Measurements from ENCODE around the gene NELL1.

NELL1 gene

DNA sequence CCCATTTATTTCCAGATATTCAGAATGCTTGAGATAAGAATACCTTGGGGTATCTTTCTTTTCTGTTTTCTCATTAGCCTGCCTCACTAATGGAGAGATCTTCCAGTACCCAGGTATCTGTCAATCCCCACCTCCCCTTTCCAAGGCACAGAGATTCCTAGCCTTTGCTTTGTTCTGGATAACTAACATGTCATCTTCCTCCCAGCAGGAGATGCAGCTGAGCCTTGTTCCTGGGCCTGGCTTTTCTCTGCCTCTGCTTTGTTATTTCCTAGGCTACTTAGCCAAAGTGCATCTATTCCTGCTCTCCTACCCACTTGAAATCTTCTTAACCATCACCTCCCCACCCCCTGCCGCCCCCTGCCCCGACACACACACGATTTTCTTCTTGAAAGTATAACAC lies 297.1 kb downstream of the NELL1 start:
- no peak for DNase-seq (ENCODE audit: low spot score)

DNA sequence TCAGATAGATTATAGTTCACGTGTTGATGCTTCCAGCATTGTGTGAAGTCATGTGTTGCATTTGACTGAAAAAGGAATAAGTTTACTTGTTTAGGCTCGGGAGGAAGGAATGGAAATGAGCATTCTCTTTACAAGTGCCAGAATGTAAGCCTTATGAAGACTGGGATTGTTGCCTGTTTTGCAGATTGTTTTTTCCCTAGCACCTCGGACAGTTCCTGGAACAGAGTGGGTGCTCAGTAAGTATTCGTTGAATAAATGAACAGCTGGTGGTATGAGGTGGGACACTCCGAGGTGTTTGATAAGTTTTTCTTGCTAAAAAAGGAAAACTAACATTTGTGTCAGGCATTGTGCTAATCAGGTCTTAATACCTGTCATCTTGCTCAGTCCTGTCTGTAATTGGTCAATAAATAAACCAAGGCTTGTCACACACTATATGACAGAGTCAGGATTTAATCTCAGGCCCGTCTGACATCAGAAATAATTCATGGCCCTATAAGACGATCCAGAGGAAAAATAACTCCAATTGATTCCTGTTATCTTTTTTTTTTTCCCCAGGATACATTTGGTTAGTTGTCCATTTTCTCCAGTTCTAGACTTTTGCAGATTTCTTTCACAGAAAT lies 304.7 kb downstream of the NELL1 start:
- no peak for DNase-seq (ENCODE audit: low spot score)

DNA sequence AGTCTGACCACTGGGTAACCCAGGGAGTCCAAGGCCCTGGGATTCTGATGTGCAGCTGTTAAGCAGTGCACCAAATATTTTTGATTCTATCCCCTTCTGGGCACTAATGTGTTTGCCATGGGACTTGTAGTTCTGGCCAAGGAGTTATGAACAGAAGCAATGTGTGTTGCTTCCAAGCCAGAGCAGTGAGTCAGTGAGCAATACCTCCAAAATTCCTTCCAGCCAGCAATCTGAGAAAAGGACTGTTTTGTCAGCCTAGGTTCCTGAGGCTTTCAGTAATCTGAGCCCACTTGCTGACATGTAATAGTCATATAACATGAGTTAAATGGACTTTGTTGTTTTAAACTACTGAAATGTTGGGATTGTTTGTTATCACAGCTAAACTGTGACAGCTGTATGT lies 311.4 kb downstream of the NELL1 start:
- DNase-seq (ENCODE audit: low spot score) = no peak

DNA sequence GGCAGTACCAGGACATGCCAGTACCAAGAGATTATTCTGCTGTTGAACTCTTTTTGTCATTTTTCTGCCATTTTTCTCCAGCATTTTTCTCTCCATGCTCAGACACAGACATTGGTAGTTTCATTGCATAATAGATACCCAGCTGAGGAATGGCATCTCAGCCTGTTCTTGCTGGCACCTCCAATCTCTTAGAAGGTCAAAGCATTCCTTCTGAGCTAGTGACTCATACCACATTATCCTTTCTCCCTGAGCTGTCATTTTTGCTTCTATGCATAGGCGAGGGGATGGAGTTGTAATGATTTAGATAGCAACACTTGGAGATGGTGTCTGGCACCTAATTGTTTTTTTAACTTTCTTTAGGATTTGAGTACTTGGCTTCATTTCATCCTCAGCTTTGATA lies 321.1 kb downstream of the NELL1 start:
- DNase-seq (ENCODE audit: low spot score) = no peak

DNA sequence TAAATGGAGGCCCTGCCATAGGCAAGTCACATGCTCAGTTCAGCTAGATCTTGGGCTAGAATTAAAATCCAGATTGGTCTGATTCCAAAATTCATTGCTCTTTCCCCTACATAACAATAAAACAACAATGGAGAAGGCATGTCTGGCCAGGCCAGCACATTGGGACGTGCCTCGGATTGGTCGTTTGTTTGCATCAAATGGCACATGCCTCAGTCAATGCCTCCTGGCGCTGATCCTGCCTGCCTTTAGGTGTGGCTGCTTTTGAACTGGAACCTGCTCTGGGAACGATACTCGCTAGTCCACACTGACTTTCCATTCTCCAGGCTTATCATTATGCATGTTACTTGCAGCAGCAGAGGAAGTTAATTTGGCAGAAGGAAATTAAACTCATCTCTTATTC lies 322.1 kb downstream of the NELL1 start:
- DNase-seq (ENCODE audit: low spot score) = no peak

DNA sequence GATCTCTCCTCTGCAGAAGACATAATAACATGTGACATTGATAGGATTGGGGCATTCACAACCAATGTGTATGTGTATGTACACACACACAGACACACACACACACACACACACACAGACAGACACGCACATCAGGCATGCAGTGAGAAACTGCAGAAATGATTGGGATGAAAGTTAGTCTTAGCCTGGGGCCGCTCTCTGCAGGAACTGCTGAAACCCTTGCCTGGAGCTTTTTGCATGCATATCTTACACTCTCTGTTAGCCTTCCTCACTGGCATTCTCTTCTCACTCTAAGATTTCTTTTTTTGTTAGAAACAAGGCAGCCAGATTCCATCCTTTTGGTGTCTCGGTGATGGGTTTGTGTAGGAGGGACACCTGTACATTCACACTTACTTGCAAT lies 337.9 kb downstream of the NELL1 start:
- DNase-seq (ENCODE audit: low spot score) = no peak

DNA sequence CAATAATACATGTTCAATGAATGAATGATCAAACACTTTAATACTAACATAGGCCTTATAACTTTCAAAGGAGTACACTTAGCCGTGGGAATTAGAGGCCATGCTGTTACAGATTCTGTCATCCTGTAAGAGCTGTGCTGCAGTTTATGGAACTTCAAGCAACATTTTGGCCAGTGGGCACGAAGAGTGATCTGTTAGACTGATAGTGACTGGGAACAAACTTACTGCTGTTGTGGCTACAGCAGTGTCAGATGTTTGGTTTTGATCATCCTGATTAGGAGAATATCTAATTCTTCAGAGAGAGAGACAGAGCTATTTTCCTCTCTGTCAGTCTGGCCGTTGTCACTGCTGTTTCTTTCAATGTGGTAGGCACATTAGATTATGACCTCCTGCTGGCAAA lies 348.9 kb downstream of the NELL1 start:
- no peak for DNase-seq (ENCODE audit: low spot score)

DNA sequence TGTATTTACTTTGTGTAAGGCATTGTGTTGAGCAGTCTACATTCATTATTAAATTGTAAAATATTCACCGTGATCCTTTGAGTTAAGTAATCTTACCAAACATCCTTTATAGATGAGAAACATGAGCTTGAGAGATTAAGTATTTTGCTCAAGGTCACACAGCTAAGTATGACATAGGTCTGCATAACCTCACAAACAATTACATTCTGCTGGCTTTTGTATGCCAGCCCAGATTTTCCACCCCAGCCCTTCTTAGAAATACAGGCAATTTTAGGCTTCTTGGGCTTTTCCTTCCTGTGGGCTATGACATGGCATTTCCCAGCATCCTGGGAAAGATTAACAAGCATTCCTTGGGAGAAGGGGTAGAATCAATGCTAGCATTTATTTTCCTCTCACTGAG lies 357.3 kb downstream of the NELL1 start:
- DNase-seq (ENCODE audit: low spot score) = no peak

DNA sequence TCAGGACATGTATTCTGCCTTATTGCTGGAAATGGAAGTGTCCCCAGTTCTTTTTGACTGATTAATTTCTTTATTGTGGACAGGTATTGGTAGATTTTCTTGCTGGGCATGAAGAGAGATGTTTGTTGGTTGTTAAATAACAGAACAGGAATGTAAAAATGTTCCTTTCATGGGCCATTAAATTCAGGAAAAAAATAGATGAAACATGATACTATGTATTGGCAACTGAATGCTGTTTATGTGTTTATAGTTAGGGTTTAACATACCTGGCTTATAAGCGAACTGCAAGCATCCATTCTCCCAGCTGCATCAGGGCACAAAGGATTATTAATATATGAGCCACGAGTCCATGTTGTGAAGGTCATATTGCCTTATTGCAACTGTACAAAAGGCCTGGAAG lies 368.5 kb downstream of the NELL1 start:
- DNase-seq (ENCODE audit: low spot score) = no peak

DNA sequence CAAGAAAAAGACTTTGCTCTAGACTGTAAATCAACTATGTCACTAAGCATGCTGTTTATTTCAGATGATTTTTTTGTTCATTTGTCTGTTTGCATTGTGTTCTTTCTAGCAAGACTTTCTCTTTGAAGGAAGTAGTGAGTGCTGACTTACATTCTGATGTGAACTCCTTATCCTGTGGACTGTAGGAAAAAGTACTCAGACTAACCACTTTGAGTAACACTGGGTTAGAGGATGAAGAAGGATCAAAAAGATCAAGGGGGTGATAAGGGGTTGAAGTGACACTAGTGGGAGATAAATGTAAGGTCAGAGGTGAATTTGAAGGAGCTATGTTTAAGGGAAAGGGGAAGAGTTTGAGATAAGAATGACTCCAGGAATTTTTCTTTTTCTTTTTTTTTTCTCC lies 369.4 kb downstream of the NELL1 start:
- no peak for DNase-seq (ENCODE audit: low spot score)

DNA sequence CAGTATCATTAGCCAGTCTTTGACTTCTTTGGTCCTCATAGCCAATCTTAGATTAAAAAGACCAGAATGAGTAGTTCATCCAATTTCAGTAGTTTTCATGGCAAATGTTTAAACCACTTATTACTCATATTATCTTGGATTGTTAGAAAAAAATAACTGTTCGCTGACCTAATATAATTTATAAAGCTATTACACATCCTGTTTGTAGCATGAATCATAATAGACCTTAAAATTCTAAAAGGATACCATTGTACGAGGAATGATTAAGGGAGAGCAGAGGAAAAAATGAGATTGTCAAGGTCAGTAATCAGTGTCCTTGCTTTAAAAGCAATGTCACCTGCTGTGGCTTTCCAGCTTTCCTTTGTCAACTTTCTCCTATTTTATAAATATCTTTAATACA lies 371.2 kb downstream of the NELL1 start:
- DNase-seq (ENCODE audit: low spot score) = no peak

DNA sequence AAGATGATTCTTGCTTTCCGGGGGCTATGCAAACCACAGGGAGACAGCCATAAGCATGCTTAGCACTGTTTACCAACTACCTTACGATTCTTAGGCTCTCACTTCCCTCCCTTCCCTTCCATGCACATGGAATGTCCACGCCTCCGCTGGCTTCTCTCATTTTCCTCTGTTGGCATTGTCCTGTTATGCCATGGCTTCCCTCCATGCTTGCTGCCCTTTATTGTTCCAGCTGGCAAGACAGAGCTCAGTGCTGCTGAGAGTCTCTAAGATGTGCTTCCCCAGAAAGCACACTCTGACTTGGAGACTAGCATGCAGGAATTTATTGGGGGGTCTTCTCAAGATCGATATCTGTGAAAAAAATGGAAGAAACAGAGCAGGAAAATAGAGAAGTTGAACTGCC lies 379.2 kb downstream of the NELL1 start:
- DNase-seq (ENCODE audit: low spot score) = no peak

DNA sequence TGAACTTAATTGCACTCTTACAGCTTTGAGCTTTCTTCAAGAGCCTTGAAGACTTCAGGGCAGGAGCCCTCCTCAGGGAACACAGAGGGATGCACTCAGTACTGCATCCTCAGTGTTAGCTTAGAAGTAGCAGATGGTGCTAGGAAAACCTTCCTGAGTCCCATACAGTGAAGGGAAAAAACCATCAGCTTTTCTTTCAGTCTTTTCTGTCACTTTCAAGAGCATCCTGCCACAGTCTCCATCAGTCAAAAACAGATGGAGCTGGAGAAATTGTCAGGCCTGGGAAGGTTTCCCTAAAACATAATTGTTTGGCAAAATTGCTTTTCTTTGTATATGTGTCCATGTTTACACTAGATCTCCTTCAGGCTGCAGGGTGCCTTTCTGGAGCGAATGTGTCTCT lies 384.1 kb downstream of the NELL1 start:
- no peak for DNase-seq (ENCODE audit: low spot score)

DNA sequence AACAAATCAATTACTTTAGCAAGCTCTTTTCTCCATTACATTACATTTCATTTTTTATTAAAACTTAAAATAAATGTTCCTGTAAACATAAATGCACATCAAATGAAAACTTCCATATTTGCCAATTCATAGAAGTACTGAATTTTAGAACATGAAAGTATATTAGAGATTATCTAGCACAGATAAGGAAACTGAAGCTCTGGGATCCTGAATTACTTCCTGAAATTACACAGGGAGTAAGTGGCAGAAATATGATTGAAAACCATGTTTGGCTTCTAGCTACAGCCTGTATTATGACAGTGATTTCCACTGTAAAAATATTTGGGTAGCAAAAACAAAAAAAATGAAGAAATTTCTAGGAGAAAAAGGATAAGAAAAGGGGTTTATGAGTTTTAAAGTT lies 387.3 kb downstream of the NELL1 start:
- DNase-seq (ENCODE audit: low spot score) = no peak

DNA sequence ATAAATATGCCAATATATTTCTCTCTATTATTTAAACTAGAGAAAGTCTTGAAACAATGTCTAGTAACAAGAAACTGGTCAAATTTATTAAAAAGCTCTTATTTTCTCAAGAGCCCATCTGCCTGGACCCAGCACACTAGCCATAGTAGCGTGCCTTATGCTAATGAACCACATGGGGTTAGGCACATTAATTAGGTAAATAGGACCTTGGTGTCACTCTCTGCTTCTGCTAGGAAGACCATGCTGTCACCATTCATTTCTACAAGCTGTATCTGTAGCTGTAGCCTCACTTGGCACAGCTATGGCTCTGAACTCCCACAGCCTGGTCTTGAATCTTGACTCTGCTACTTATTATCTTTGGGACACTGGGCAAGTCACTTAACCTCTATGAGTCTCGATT lies 390.5 kb downstream of the NELL1 start:
- no peak for DNase-seq (ENCODE audit: low spot score)

DNA sequence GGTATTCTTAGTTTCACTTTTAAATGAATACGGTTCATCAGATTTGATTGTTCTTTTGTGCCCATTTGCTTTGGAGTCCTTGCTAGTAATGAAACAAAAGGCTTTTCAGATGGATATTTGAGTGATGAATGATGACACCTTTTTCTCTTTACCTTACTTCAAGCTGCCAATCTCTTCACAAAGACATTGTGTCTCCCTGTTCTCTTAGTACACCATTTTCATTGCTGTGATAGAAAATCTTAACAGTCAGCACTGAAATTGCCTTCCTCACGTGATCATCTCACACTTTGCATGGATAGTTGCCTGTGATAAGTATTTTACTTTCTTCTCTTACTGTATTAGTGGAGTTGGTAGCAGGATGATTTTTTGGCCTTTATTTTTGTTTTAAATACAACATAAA lies 396.6 kb downstream of the NELL1 start:
- DNase-seq (ENCODE audit: low spot score) = no peak

DNA sequence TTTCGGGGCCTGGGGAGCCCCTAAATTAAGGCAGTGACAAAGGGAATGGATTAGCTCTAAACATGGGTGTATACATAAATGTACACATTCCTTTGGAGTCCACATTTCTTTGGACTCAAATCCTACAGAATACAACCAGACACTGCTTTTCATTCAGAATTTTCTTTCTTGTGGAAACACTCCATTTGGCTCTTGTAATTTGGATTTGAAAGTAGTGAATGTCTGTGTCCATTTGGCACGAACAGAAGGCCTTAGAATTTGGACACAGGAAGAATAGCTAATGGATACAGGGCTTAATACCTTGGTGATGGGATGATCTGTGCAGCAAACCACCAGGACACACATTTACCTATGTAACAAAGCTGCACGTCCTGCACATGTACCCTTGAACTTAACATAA lies 399.5 kb downstream of the NELL1 start:
- no peak for DNase-seq (ENCODE audit: low spot score)

DNA sequence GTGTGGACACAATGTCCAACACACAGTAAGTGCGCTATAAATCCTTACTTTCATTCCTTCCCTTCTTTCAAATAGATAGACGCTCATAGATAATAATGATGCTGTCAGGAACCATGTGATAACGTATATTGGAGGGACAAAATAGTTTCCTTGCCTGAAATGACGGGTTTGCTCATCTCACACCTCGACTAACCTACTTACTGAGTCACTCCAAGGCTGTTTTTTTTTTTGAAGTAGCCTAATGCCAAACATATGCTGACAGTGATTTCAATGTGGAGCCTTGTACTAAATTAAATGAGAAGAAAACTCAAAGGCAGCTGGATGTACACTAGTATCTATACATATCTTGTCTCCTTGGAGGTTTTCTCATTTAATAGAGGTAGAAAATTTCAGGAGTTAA lies 400.5 kb downstream of the NELL1 start:
- DNase-seq (ENCODE audit: low spot score) = no peak

DNA sequence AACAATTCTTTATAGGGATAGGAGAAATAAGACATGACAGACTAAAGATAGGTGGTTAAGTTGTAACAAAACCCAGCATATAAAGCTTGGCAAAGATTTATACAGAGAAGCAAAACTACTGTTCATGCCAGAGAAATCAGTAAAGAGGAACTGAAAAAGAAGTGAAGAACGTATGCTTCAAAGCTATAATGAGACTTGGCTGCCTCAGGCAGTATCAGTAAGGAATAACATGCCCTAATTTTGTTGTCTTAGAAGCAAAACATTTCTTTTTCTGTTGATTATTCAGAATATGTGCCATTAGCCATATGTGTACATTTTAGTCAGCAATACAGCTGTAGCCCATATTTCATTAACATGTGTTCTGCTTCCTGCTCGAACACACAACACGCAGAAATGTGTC lies 403.2 kb downstream of the NELL1 start:
- DNase-seq (ENCODE audit: low spot score) = no peak

DNA sequence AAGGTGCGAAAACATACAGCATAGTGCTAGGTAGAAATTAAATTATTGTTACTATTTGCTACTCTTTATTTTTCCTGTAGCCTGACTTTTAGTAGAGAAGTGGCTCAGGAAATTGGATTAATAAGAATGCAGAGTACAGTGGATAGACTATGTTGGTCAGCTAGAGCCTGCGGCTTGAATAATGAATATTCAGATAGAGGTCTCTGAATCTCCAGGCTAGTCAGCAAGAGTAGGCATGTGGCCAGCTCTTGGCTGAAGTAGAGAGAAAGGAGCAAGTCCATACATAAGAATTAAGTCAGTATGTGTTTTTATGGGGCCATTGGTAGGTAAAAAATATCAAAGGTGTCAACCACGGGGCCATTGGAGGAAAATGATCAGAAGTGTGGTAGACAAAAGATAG lies 413.5 kb downstream of the NELL1 start:
- DNase-seq (ENCODE audit: low spot score) = no peak

DNA sequence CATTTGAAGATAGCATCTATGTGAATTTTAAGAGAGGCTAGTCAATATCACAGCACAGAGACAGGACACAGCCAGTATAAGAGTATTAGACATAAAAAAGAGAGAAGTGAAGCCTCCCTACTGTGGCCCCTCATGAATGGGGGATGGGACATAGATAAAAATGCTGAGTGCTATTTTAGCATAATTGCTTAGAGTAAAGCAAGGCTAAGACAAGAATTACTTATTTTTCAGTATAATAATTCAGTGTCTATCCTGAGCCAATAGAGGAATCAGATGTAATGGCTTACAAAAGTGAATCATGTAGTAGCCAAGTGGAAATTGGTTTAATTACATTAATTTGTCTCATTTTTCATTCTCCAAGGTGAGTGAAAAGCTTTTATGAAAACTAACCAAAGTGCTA lies 419.5 kb downstream of the NELL1 start:
- DNase-seq (ENCODE audit: low spot score) = no peak

DNA sequence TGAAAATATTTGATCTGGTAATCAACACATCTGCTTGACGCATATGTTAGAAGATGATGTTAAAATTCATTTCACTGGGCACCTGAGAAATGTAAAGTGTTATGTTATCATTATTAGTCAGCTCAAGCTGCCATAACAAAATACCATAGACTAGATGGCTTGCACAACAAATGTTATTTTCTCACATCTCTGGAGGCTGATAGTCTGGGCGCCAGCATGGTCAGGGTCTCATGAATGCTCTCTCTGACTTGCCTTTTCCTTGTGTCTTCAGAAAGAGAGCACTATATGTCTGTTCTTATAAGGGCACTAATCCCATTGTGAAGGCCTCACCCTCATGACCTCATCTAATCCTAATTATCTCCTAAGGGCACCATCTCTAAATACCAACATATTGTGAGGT lies 435.3 kb downstream of the NELL1 start:
- no peak for DNase-seq (ENCODE audit: low spot score)

DNA sequence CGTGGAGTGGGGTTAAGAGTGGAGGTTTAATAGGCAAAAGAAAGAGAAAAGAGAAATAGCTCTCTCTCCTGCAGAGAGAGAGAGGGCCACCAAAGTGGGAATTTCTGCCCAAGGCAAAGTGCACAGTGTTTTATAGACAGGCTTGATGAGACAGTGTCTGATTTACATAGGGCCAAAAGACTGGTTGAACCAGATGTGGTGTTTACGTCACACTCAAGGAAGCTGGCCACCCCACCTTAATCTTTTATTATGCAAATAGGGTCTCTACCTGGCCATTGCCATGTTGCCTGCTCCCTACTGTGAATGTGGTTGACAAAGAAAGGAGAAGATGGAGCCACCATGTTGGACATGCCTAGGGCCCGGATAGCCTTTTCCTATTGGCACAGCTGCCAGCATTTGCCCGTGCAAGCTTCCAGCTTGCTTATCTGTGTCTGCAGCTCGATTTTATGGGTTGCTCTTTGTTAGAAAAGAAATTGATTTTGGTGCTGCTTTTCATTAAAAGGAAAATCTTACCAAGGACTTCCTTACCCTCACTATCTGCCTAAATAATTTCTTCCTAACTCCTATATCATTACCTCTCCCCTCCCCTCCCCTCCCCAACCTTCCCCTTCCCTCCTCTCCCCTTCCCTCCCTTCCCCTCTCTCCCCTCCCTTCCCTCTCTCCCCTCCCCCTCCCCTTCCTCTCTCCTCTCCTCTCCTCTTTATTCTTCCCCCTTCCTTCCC lies 436.0 kb downstream of the NELL1 start:
- DNase-seq (ENCODE audit: low spot score) = no peak

DNA sequence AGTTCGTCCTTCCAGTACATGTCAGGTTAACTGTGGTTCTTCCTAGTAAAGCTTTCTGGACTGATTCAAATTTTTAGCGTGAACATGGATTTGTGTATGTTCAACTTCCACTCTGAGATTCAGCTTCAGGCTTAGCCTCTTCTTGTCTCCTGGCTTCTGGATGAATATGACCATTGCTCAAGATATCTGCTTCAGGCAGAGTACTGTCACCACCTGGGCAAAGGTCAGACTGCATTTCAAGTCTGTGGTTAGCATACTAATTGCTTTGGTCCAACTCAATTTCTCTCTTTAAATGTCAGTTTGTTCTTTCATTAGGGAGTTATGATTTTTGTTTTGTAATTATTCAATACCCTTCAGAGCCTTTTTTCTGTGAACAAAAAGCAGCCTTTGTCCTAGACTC lies 440.0 kb downstream of the NELL1 start:
- DNase-seq (ENCODE audit: low spot score) = no peak

All from left forelimb (tissue), 1 donor.